ENCODE measurements around the gene CALHM2. TPM values are rescaled to one million over a fixed set of nuclear protein-coding genes. Genes with fewer than 3 reads are reported as not detected.
A peak's percentile ranks its signal among the peaks of the same experiment; 100 is the strongest.

Gene CALHM2
- total and polyA plus RNA-seq, 2 donors (not counting 3 experiments of a cell fraction or from before 2014, with no cell fraction given), result 32.1 to 38.4 TPM

GRCh38 chr10:103416436-103417147 lies 35.6 kb downstream of the CALHM2 start:
- DNase-seq (ENCODE audit: low read depth, low spot score) (peak; percentile 70), FAIRE-seq (peak; percentile 84)
- no peaks in the 10 kb centered on the region for H3K4me1 ChIP-seq (ENCODE audit: control insufficient read depth, extremely low read depth, insufficient read depth, low read length)
- H2AFZ ChIP-seq (ENCODE audit: low read depth, low read length), result no peak overlapping the region
- BruUV-seq (replicated peaks), result no TSS peak
- no peak overlapping the region for H3K4me3 ChIP-seq (replicated peaks in 1 of 3; ENCODE audit: insufficient read depth in 1 of 3, low read depth in 1 of 3, low read length in 3 of 3)
- ChIA-PET POLR2A (no interaction called here), CTCF (interaction anchor here (0.7 to 4.3 kb wide), 15 partner anchors 9 to 270 kb away, joined by 3 to 45 read pairs (median 5); partner anchors contain the start of genes ATP5MK, NEURL1 and PDCD11)
- peaks cover 46 to 65% of the 10 kb centered on the region in 2 experiments for H3K36me3 ChIP-seq (ENCODE audit: control insufficient read depth in 2 of 2, extremely low read depth in 1 of 2, insufficient read depth in 2 of 2, low read length in 2 of 2)
- dilution Hi-C loops (cut with MboI; ENCODE audit: extremely low pct_ligation_motif_present, low sequenced_read_pairs) (no loop called here), intact Hi-C loops (cut with micrococcal nuclease) (loop anchor here (1.0 to 2.0 kb wide), 3 partner anchors 69 to 176 kb away; no protein-coding TSS in a partner anchor)
- no peaks in the 10 kb centered on the region for H3K27me3 ChIP-seq (ENCODE audit: control insufficient read depth in 2 of 2, insufficient read depth in 2 of 2, low read length in 2 of 2)
- H3K9me3 ChIP-seq (replicated peaks; ENCODE audit: control insufficient read depth, insufficient read depth, low read length), result no peaks in the 10 kb centered on the region
- no peak overlapping the region for H3K4me2 ChIP-seq (ENCODE audit: insufficient read depth, low read length)
- TF ChIP-seq EZH2 (IDR thresholded peaks at IDR 0.05; ENCODE audit: borderline replicate concordance, low read depth, low read length, severe bottlenecking), result no peak
- TF ChIP-seq CTCF (IDR thresholded peaks at IDR 0.05; ENCODE audit: extremely low read depth in 1 of 2, insufficient read depth in 1 of 2, low read depth in 1 of 2, low read length in 2 of 2), result peak; percentile 36 to 40
- TF ChIP-seq MYC (IDR thresholded peaks at IDR 0.05; ENCODE audit: low read depth, low read length), result no peak
- no peak for TF ChIP-seq FOS (IDR thresholded peaks at IDR 0.05; ENCODE audit: borderline replicate concordance, insufficient read depth, low read length)
- no peak for TF ChIP-seq POLR2AphosphoS5 (IDR thresholded peaks at IDR 0.05; ENCODE audit: insufficient read depth, low read depth, low read length)
- no peak for TF ChIP-seq MAX (IDR thresholded peaks at IDR 0.05; ENCODE audit: insufficient read depth, insufficient read length)
- no peak for TF ChIP-seq POLR2A (IDR thresholded peaks at IDR 0.05; ENCODE audit: low read depth, low read length)
- no peak for TF ChIP-seq JUN (IDR thresholded peaks at IDR 0.05; ENCODE audit: borderline replicate concordance, insufficient read depth, insufficient read length, low read depth)
- H3K27ac ChIP-seq (ENCODE audit: insufficient read depth, low read depth, low read length), result no peak overlapping the region
- H3K79me2 ChIP-seq (ENCODE audit: control insufficient read depth, insufficient read depth, low read length), result no peaks in the 10 kb centered on the region
- H3K9me1 ChIP-seq (replicated peaks; ENCODE audit: control insufficient read depth, extremely low read depth, insufficient read depth, low read length), result no peaks in the 10 kb centered on the region
- H3K9ac ChIP-seq (replicated peaks; ENCODE audit: extremely low read depth, insufficient read depth, low read length), result no peak overlapping the region
- H4K20me1 ChIP-seq (replicated peaks; ENCODE audit: control insufficient read depth, extremely low read depth, insufficient read depth, low read length), result no peaks in the 10 kb centered on the region

Data from endothelial cell of umbilical vein (primary cell).